Body of pancreas (tissue), 4 donors: ENCODE results near the gene BET1.

Experiments used
- CTCF ChIP-seq, 7 experiments: fragments of 450-650 bp in 4 of 7; fragments of 200-600 bp in 3 of 7; sonication (generic) in 3 of 7; IDR thresholded peaks; one replicate each; pipeline ENCODE4 v1.5.1; 2016 to 2019; ENCODE audit warnings: antibody characterized with exemption in 7 of 7
- POLR2A ChIP-seq, 3 donors: fragments of 450-650 bp; IDR thresholded peaks; one replicate each; pipeline ENCODE4 v1.6.1; 2016; ENCODE audit warnings: antibody characterized with exemption in 3 of 3, mild to moderate bottlenecking in 2 of 3

GRCh38 chr7:93955304-93955703 is 48.9 kb downstream of the BET1 start:
- TF ChIP-seq POLR2A (IDR thresholded peaks at IDR 0.05) = no peak
- no peak for TF ChIP-seq CTCF (IDR thresholded peaks at IDR 0.05)
